ENCODE results near the gene TNFAIP2.
"Not testable (repeated sequence)": the region's sequence is repeated elsewhere in the genome, so short reads cannot be mapped to it uniquely, and the experiment has no call there.

TNFAIP2 gene

GRCh38 chr14:103160321-103161053 is 37.2 kb downstream of the TNFAIP2 start:
- no peaks in the 10 kb centered on the region for H3K9me3 Mint-ChIP-seq
- no peaks in the 10 kb centered on the region for H3K27me3 Mint-ChIP-seq
- H3K27ac Mint-ChIP-seq = no peak overlapping the region
- H3K4me3 Mint-ChIP-seq = no peak overlapping the region
- H3K36me3 Mint-ChIP-seq (ENCODE audit: low read depth) = no peaks in the 10 kb centered on the region
- H3K4me1 Mint-ChIP-seq (ENCODE audit: low read depth) = no peaks in the 10 kb centered on the region

- H3K36me3 Mint-ChIP-seq (ENCODE audit: low read depth) = no peaks in the 10 kb centered on the region
- H3K27ac Mint-ChIP-seq = no peak overlapping the region
- no peaks in the 10 kb centered on the region for H3K27me3 Mint-ChIP-seq
- no peak overlapping the region for H3K4me3 Mint-ChIP-seq
- H3K9me3 Mint-ChIP-seq = no peaks in the 10 kb centered on the region
- no peaks in the 10 kb centered on the region for H3K4me1 Mint-ChIP-seq (ENCODE audit: low read depth)
Measured at GRCh38 chr14:103161054-103161397, 37.8 kb downstream of the TNFAIP2 start.

GRCh38 chr14:103163199-103163598 is 39.9 kb downstream of the TNFAIP2 start:
- Mint-ChIP-seq H3K36me3 (ENCODE audit: low read depth) (no peaks in the 10 kb centered on the region), H3K27ac (no peak overlapping the region), H3K9me3 (no peaks in the 10 kb centered on the region), H3K4me3 (no peak overlapping the region), H3K27me3 (no peaks in the 10 kb centered on the region), H3K4me1 (ENCODE audit: low read depth) (no peaks in the 10 kb centered on the region)

- Mint-ChIP-seq H3K4me1 (ENCODE audit: low read depth) (no peaks in the 10 kb centered on the region), H3K4me3 (no peak overlapping the region), H3K27me3 (no peaks in the 10 kb centered on the region)
Measured at GRCh38 chr14:103164006-103164405, 40.7 kb downstream of the TNFAIP2 start.

GRCh38 chr14:103164779-103165178 is 41.5 kb downstream of the TNFAIP2 start:
- Mint-ChIP-seq H3K27me3 (no peaks in the 10 kb centered on the region), H3K27ac (no peak overlapping the region), H3K9me3 (no peaks in the 10 kb centered on the region), H3K4me1 (ENCODE audit: low read depth) (no peaks in the 10 kb centered on the region), H3K4me3 (no peak overlapping the region), H3K36me3 (ENCODE audit: low read depth) (no peaks in the 10 kb centered on the region)

More at GRCh38 chr14:103164006-103164405, 40.7 kb downstream of the TNFAIP2 start:
- no peaks in the 10 kb centered on the region for H3K36me3 Mint-ChIP-seq (ENCODE audit: low read depth)
- H3K9me3 Mint-ChIP-seq = no peaks in the 10 kb centered on the region
- no peak overlapping the region for H3K27ac Mint-ChIP-seq

- Mint-ChIP-seq H3K27me3 (peaks cover 3% of the 10 kb centered on the region), H3K4me3 (no peak overlapping the region), H3K27ac (no peak overlapping the region), H3K36me3 (ENCODE audit: low read depth) (peaks cover 3% of the 10 kb centered on the region), H3K4me1 (ENCODE audit: low read depth) (no peaks in the 10 kb centered on the region), H3K9me3 (peaks cover 3% of the 10 kb centered on the region)
Measured at GRCh38 chr14:103165323-103165722, 42.1 kb downstream of the TNFAIP2 start.

- Mint-ChIP-seq H3K4me1 (ENCODE audit: low read depth) (no peaks in the 10 kb centered on the region), H3K36me3 (ENCODE audit: low read depth) (peaks cover 4% of the 10 kb centered on the region), H3K9me3 (peaks cover 11% of the 10 kb centered on the region), H3K27ac (no peak overlapping the region), H3K4me3 (no peak overlapping the region), H3K27me3 (peaks cover 12% of the 10 kb centered on the region)
Measured at GRCh38 chr14:103169954-103170353, 46.7 kb downstream of the TNFAIP2 start.

- H3K4me1 Mint-ChIP-seq (ENCODE audit: low read depth); H3K4me3 Mint-ChIP-seq; H3K27ac Mint-ChIP-seq; H3K36me3 Mint-ChIP-seq (ENCODE audit: low read depth): not testable (repeated sequence)
- Mint-ChIP-seq H3K27me3 (peaks cover 12% of the 10 kb centered on the region), H3K9me3 (peaks cover 11% of the 10 kb centered on the region)
Measured at GRCh38 chr14:103171206-103171605, 47.9 kb downstream of the TNFAIP2 start.

- Mint-ChIP-seq H3K27ac (no peak overlapping the region), H3K36me3 (ENCODE audit: low read depth) (peaks cover 4% of the 10 kb centered on the region), H3K27me3 (peaks cover 12% of the 10 kb centered on the region), H3K9me3 (peaks cover 11% of the 10 kb centered on the region), H3K4me3 (no peak overlapping the region), H3K4me1 (ENCODE audit: low read depth) (no peaks in the 10 kb centered on the region)
Measured at GRCh38 chr14:103172921-103173320, 49.7 kb downstream of the TNFAIP2 start.

GRCh38 chr14:103173887-103174286 is 50.6 kb downstream of the TNFAIP2 start:
- H3K27me3 Mint-ChIP-seq = peaks cover 12% of the 10 kb centered on the region

GRCh38 chr14:103176176-103176575 is 52.9 kb downstream of the TNFAIP2 start:
- H3K9me3 Mint-ChIP-seq; H3K27ac Mint-ChIP-seq; H3K4me1 Mint-ChIP-seq (ENCODE audit: low read depth); H3K36me3 Mint-ChIP-seq (ENCODE audit: low read depth); H3K27me3 Mint-ChIP-seq; H3K4me3 Mint-ChIP-seq: not testable (repeated sequence)

More at GRCh38 chr14:103173887-103174286, 50.6 kb downstream of the TNFAIP2 start:
- not testable (repeated sequence) for H3K27ac Mint-ChIP-seq; H3K4me1 Mint-ChIP-seq (ENCODE audit: low read depth); H3K36me3 Mint-ChIP-seq (ENCODE audit: low read depth); H3K4me3 Mint-ChIP-seq
- peaks cover 11% of the 10 kb centered on the region for H3K9me3 Mint-ChIP-seq

- Mint-ChIP-seq H3K9me3 (no peaks in the 10 kb centered on the region), H3K27ac (no peak overlapping the region), H3K4me1 (ENCODE audit: low read depth) (no peaks in the 10 kb centered on the region), H3K27me3 (peaks cover 5% of the 10 kb centered on the region), H3K4me3 (no peak overlapping the region), H3K36me3 (ENCODE audit: low read depth) (no peaks in the 10 kb centered on the region)
Measured at GRCh38 chr14:103177376-103177775, 54.1 kb downstream of the TNFAIP2 start.

GRCh38 chr14:103178521-103178920 is 55.3 kb downstream of the TNFAIP2 start:
- Mint-ChIP-seq H3K4me3 (no peak overlapping the region), H3K9me3 (no peaks in the 10 kb centered on the region)

GRCh38 chr14:103179094-103179493 is 55.8 kb downstream of the TNFAIP2 start:
- Mint-ChIP-seq H3K9me3 (no peaks in the 10 kb centered on the region), H3K27me3 (peaks cover 6% of the 10 kb centered on the region), H3K36me3 (ENCODE audit: low read depth) (no peaks in the 10 kb centered on the region), H3K27ac (no peak overlapping the region), H3K4me1 (ENCODE audit: low read depth) (no peaks in the 10 kb centered on the region), H3K4me3 (no peak overlapping the region)

More at GRCh38 chr14:103178521-103178920, 55.3 kb downstream of the TNFAIP2 start:
- H3K36me3 Mint-ChIP-seq (ENCODE audit: low read depth) = no peaks in the 10 kb centered on the region
- peaks cover 5% of the 10 kb centered on the region for H3K27me3 Mint-ChIP-seq
- no peak overlapping the region for H3K27ac Mint-ChIP-seq
- H3K4me1 Mint-ChIP-seq (ENCODE audit: low read depth) = no peaks in the 10 kb centered on the region

GRCh38 chr14:103180331-103180730 is 57.1 kb downstream of the TNFAIP2 start:
- no peaks in the 10 kb centered on the region for H3K36me3 Mint-ChIP-seq (ENCODE audit: low read depth)
- H3K9me3 Mint-ChIP-seq = no peaks in the 10 kb centered on the region
- no peak overlapping the region for H3K27ac Mint-ChIP-seq
- no peak overlapping the region for H3K4me3 Mint-ChIP-seq
- H3K27me3 Mint-ChIP-seq = peaks cover 12% of the 10 kb centered on the region
- H3K4me1 Mint-ChIP-seq (ENCODE audit: low read depth) = no peaks in the 10 kb centered on the region

GRCh38 chr14:103184046-103184445 is 60.8 kb downstream of the TNFAIP2 start:
- Mint-ChIP-seq H3K9me3 (no peaks in the 10 kb centered on the region), H3K27me3 (peaks cover 43% of the 10 kb centered on the region), H3K4me3 (no peak overlapping the region), H3K4me1 (ENCODE audit: low read depth) (no peaks in the 10 kb centered on the region), H3K27ac (no peak overlapping the region), H3K36me3 (ENCODE audit: low read depth) (no peaks in the 10 kb centered on the region)

All from stimulated activated naive CD8-positive, alpha-beta T cell treated with anti-CD3 and anti-CD28 coated beads, Interleukin-15, Interleukin-2, amounts not matched to agents 100 ng/mL and 50 ng/mL, for 24 hours (primary cell).